Activated CD4-positive, alpha-beta T cell treated with anti-CD3 and anti-CD28 coated beads, Interleukin-2, amount 50 U/mL, for 24 hours (primary cell): Measurements from ENCODE around the gene VAMP3.
"Not testable (repeated sequence)": the region's sequence is repeated elsewhere in the genome, so short reads cannot be mapped to it uniquely, and the experiment has no call there.

Experiments used
- DNase-seq, 2 donors: peaks; one replicate each; pipeline ENCODE4 v3.0.0-alpha.2; 2020; ENCODE audit warnings: low read depth in 1 of 2, low spot score in 1 of 2

Gene VAMP3

DNA sequence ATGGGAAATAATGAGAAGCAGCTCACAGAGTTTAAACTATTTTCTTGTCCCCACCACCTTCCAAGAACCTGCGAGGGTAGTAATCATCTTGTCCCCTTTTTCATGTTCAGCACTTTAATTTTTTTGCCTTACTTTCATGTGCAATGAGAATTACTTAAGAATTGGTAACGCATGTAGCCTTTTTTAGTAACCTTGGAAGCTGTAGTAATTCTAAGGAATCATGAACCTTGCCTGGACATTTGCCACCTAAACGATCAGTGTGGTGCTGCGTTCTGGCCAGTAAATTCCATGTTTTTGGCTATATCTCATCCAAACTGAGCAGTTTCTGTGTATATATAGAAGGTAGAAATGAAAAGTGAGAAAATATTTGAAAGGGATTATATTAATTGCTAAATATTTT lies 3.9 kb upstream of the VAMP3 start:
- DNase-seq, result no peak

GRCh38 chr1:7768583-7768982 lies 2.5 kb upstream of the VAMP3 start:
- DNase-seq, result no peak

DNA sequence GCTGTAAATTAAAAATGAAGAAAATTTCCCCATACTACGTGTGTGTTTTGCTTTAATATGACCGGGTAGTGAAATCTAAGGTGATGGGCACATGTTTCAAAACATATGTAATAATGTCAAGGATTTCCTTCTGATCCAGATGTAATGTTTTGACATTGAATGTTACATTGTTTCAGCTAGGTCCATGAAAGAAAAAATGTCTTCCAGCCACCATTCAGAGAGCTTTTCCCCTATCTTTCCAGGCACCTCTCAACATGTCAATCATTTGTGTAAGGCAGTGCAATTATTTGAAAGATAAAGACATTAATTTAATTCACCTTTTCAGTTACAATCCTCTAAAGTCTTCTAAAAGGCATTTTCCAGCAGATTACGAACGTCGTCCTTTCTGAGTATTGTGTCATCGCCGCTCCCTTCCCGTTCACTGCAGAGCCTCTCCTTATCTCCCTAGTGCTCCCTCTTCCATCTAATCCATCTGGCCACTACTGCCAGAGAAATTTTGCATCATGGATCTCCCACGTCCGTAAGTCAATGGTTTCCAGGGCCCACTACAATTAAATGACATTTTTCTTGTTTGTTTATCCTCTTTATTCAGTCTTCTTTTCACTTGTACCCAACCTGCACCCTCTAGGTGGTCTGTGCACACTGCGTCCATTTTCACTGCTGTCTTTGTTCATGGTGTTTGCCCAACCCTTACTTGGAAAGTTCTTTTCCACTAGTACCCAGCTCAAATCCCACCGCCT lies 1.3 kb upstream of the VAMP3 start:
- DNase-seq, result no peak

DNA sequence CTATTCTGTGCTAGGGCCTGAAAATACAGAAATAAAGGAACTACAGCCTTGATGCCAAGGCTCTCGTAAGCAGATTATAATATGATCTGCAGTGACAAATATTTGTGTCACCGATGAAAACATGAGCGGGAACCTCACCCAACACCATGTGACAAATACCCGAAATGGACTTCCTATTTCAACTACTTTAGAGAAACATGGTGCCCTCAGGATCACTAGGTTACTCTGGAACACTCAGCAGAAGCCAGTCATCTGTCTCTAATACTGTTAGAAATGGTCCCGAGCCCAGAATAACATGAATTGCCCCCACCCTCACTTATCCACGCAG lies 463 bp upstream of the VAMP3 start:
- no peak for DNase-seq

GRCh38 chr1:7771823-7772299 lies 765 bp downstream of the VAMP3 start:
- DNase-seq, result no peak

DNA sequence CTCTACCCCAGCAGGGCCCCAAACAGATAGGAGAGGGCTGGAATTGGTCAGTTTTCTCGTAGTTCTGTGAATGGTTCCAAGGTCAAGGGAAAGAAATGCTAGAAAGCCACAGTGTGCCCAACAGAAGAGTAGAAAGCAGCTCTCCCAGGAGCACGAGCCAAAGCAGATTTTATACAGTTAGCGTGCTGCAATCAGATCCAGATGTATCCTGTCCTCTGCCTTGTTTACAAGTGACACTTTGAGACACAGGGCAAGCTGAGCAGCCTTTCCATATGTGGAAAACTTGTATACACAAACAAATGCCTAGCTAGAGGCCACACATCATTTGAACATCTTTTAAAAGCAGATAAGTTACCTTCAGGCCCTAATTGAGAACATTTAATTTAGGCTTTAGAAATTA lies 6.5 kb downstream of the VAMP3 start:
- no peak for DNase-seq

GRCh38 chr1:7778133-7778628 lies 7.1 kb downstream of the VAMP3 start:
- no peak for DNase-seq

- DNase-seq, result no peak
Observed at GRCh38 chr1:7780976-7781375, 9.9 kb downstream of the VAMP3 start.

DNA sequence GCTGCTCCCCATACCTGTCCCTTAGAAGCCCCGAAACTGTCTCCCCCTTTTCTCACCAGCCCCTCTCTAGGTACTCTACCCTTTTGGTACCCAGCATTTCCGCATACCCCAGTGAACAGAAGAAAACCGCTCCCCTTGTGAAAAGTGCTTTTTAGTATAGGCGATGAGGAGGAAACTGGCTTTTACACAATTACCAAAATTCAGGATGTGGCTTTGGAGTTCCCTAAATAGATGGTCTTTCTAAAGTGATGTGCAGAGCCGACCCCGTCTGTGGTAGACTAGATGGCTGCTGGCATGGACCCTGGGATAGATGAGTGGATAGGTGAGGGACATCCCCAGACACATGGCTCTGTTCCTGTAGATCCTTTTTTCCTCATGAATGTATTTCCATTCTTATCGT lies 10.4 kb downstream of the VAMP3 start:
- no peak for DNase-seq

GRCh38 chr1:7781923-7782495 lies 10.9 kb downstream of the VAMP3 start:
- no peak for DNase-seq

- peak in 1 of 2 donors; percentile 9 for DNase-seq
Observed at GRCh38 chr1:7783178-7783711, 12.1 kb downstream of the VAMP3 start.

- DNase-seq, result peak; percentile 82 to 86
Observed at GRCh38 chr1:7783826-7784491, 12.9 kb downstream of the VAMP3 start, which contains the start of gene PER3. Gene PER3, plus strand, starts transcription at chr1:7784291. Its CDS starts 587 bp downstream, at chr1:7784878.

DNA sequence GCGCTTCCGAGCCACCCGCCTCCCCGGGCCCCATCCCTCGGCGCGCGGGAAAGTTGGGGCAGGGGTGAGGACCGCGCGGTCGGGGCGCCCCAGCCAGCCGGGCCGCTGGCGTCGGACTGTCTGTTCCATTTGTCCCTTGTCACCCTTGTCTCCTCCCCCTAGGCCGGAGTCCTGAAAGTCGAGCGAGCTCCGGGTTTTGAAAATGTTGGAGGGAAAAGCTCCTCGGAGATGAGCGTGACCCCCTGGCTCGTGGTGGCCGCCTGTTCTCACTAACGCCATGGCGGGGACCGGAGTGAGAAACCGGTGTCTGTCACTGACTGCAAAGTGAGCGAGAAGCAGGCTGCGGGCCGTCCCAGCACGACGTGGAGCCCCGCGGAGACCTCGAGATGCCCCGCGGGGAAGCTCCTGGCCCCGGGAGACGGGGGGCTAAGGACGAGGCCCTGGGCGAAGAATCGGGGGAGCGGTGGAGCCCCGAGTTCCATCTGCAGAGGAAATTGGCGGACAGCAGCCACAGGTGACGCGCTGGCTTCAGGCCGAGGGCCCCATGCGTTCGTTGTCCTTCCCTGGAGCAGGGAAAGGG lies 13.5 kb downstream of the VAMP3 start:
- no peak for DNase-seq

DNA sequence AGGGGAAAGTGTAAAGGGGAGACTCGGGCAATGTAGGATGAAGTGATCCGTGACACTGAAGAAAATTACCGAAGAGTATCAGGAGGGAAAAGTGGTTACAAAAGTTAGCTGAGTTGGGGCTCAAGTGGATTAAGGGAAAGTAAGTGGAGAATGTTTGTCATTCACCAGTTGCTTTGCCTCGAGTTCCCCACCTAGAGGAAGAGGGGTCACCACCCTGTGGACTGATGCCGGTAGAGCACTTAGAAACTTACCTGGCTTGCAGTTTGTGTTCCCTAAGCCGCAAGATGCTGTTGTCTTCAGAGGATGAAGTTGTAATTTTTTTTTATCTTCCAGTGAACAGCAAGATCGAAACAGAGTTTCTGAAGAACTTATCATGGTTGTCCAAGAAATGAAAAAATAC lies 14.0 kb downstream of the VAMP3 start:
- DNase-seq, result no peak

GRCh38 chr1:7786795-7787194 lies 15.7 kb downstream of the VAMP3 start:
- DNase-seq, result no peak

DNA sequence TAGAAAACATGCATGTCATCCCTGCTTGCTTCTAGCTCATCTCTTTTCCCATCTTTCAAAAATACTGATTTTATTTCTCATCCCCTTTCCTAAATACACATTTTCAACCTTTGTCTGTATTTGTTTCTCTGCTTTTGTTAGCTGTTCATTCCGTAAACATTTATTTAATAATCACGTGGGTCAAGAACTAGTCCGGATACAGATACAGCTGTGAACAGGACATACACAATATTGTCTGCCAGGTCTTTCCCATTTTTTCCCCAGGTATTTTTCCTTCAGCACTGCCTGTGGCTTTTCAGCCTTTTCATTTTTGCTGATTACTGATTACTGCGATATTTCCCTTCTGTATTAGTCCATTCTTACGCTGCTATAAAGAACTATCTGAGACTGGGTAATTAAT lies 18.7 kb downstream of the VAMP3 start:
- no peak for DNase-seq

DNA sequence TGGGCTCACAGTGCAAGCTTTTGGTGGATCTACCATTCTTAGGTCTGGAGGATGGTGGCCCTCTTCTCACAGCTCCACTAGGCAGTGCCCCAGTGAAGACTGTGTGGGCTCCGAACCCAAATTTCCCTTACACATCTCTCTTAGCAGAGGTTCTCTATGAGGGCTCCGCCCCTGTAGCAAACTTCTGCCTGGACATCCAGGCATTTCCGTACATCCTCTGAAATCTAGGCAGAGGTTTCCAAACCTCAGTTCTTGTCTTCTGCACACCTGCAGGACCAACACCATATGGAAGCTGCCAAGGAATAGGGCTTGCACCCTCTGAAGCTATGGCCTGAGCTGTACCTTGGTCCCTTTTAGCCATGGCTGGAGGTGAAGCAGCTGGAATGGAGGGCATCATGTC lies 19.9 kb downstream of the VAMP3 start:
- DNase-seq, result not testable (repeated sequence)

DNA sequence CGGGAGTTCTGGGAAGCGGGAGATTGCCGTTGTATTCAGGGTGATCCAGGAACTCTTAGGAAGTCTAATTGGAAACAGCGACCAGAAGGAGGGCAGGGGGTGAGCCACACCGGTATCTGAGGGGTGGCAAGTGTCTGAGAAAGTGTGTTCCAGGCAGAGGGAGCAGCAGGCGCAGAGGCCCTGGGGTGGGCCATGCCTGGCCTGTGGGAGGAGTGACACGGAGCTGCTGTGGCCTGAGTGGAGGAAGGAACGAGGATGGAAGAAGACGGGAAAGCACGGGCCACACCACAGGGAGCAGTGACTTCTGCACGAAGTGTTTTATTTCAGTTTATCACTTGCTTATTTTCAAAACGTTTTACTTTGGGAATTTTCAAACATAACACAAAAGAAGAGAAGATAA lies 24.3 kb downstream of the VAMP3 start:
- DNase-seq, result no peak

GRCh38 chr1:7805460-7805859 lies 34.4 kb downstream of the VAMP3 start:
- DNase-seq, result no peak

DNA sequence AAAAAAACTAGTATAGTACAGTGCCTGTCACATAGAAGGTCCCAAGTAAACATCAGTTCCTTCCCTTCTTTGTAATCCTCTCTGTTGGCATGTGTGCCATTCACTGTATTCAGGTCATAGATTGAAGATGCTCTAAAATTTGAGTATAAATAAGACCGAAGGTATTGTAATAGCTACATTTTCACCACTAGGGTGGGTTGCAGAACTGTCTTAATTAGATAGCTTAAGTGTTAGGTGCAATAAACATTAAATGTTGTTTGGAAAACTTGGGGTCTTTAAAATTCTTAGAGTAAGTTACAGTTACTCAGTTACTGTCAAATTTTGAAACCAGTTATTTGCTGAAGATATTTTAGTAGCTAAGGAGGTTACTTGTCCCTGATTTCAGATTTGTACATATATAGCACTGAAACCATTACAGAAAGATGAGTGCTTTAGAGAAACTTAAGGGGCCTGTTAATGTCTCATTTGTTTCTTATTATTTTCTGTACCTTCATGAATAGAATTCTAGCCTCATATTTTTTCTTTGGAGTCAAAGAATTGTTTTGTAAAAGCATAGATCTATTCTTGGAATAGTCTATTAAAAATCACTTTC lies 37.3 kb downstream of the VAMP3 start:
- no peak for DNase-seq

DNA sequence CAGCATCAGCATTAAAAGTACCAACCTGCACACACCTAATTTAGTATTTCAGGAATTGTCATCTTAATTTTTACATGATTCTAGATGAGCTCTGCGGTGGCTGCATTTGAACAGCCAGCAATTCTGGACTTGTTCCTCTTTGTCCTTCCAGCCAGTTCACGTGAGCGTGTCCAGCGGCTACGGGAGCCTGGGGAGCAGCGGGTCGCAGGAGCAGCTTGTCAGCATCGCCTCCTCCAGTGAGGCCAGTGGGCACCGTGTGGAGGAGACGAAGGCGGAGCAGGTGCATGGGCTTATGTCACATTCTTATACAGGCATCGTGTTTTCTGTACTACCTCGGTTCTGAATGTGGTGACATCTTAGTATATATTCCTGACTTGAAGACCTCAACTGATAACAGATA lies 38.6 kb downstream of the VAMP3 start:
- DNase-seq, result no peak
